AG20443 (cell line): Measurements from ENCODE around the gene NUTM1.
"Not testable (repeated sequence)": the region's sequence is repeated elsewhere in the genome, so short reads cannot be mapped to it uniquely, and the experiment has no call there.

ENCODE experiments used
- DNase-seq: peaks from one replicate; pipeline ENCODE4 v3.0.0; 2012; ENCODE audit warnings: low spot score, mixed read lengths

Gene NUTM1

GRCh38 chr15:34365836-34366235 lies 22.7 kb downstream of the NUTM1 start:
- DNase-seq = no peak

GRCh38 chr15:34366271-34367065 lies 23.4 kb downstream of the NUTM1 start:
- peak; percentile 50 for DNase-seq

GRCh38 chr15:34367101-34368081 lies 24.3 kb downstream of the NUTM1 start, which contains the start of gene LPCAT4:
LPCAT4 (minus strand) TSS chr15:34367196; CDS start chr15:34367100, 96 bp downstream.
- peak; percentile 98 for DNase-seq

- no peak for DNase-seq
Observed at GRCh38 chr15:34370129-34370528, 27.0 kb downstream of the NUTM1 start.

GRCh38 chr15:34370643-34371042 lies 27.5 kb downstream of the NUTM1 start:
- DNase-seq = no peak

GRCh38 chr15:34373951-34374350 lies 30.8 kb downstream of the NUTM1 start:
- no peak for DNase-seq

- DNase-seq = no peak
Observed at GRCh38 chr15:34374816-34375215, 31.7 kb downstream of the NUTM1 start.

- not testable (repeated sequence) for DNase-seq
Observed at GRCh38 chr15:34375541-34375940, 32.4 kb downstream of the NUTM1 start.

- no peak for DNase-seq
Observed at GRCh38 chr15:34376856-34377255, 33.7 kb downstream of the NUTM1 start.

- DNase-seq = not testable (repeated sequence)
Observed at GRCh38 chr15:34380491-34380890, 37.4 kb downstream of the NUTM1 start.

- not testable (repeated sequence) for DNase-seq
Observed at GRCh38 chr15:34381829-34382521, 38.9 kb downstream of the NUTM1 start.

GRCh38 chr15:34389594-34390086 lies 46.5 kb downstream of the NUTM1 start:
- DNase-seq = not testable (repeated sequence)

GRCh38 chr15:34392981-34393380 lies 49.9 kb downstream of the NUTM1 start:
- DNase-seq = not testable (repeated sequence)

- DNase-seq = not testable (repeated sequence)
Observed at GRCh38 chr15:34397637-34398259, 54.6 kb downstream of the NUTM1 start.

GRCh38 chr15:34403160-34403598 lies 60.1 kb downstream of the NUTM1 start:
- not testable (repeated sequence) for DNase-seq

- not testable (repeated sequence) for DNase-seq
Observed at GRCh38 chr15:34403899-34404298, 60.8 kb downstream of the NUTM1 start.
